ENCODE results near the gene TRIM47.

Gene TRIM47, protein sequence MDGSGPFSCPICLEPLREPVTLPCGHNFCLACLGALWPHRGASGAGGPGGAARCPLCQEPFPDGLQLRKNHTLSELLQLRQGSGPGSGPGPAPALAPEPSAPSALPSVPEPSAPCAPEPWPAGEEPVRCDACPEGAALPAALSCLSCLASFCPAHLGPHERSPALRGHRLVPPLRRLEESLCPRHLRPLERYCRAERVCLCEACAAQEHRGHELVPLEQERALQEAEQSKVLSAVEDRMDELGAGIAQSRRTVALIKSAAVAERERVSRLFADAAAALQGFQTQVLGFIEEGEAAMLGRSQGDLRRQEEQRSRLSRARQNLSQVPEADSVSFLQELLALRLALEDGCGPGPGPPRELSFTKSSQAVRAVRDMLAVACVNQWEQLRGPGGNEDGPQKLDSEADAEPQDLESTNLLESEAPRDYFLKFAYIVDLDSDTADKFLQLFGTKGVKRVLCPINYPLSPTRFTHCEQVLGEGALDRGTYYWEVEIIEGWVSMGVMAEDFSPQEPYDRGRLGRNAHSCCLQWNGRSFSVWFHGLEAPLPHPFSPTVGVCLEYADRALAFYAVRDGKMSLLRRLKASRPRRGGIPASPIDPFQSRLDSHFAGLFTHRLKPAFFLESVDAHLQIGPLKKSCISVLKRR

DNA sequence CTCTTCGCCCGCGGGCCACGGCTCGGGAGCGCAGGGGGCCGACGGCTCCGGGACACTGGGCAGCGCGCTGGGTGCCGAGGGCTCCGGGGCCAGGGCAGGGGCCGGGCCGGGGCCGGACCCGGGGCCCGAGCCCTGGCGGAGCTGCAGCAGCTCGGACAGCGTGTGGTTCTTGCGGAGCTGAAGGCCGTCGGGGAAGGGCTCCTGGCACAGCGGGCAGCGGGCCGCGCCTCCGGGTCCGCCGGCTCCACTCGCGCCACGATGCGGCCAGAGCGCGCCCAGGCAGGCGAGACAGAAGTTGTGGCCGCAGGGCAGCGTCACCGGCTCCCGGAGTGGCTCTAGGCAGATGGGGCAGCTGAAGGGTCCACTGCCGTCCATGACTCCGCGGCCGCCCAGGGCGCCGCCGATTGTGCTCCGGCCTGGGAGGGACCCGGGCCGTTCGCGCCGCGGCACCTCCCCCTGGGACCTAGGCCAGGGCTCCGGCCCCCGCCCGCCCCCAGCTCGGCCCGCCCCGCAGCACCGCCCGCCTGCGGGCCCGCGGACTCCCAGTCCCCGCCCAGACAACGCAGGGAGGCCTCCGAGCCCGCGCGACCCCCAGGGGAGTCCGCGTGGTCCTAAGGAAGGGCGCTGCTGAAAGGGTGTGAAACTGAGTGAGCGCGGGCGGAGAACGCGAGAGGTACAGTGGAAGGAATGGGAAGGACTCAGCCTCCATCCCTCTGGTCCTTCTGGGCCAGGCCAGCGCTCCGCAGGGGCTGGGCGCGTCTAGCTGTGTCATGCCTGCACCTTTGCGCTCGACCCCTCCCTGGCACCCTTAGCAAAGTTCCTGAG, at the start of gene TRIM47:
TRIM47 (minus strand) TSS at position 408 of the 825 bp plus-strand sequence; CDS start at position 375, 33 bp downstream.
- DNase-seq, result no peak

DNA sequence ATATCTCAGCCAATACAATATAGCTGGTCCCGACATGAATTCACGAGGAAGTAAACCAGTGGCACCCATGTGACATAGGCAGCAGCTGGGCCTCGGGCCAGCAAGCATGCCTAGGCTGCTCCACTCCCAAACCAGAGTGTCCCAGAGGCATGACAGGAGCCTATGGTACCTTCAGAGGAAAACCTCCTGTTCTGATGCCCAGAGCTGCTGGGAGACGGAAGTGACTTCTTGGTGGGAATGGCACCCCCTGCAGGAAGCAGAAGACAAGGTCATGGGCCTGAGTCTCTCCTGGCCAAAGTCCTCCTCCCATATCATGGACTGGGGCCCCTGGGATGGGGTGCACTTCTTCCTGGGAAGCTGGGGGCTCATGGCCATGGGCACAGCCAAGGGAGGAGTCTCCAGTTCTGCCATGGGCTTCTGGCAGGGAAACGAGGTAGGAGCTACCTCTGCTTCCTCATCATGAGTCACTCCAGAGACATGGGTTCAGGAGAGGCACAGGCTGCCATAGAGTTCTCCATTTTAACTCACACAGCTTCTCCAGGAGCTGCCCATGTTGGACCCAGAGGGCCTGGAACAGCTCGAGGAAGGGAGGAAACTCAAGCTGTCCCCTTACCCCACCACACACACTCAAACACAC, 49.0 kb upstream of the TRIM47 start:
- no peak for DNase-seq

DNA sequence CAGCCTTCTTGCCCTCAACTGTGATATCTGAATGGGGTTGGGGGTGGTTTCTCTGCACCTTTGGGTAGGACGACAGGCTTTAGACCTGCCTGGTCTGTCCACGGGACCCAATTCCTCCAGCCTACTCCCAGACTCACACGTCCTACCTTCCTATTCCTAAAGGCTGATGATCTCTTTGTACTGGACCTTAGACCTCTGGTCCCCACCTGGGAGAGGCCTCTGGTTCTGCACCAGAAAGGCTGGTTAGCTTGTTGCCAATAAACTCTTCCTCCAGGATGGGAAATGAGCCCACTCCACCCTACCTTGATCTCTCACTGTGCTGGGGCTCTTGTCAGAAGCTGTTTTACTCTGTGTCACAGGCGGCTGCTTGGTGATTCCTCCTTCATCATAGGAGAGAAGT, 48.1 kb upstream of the TRIM47 start:
- DNase-seq, result no peak

DNA sequence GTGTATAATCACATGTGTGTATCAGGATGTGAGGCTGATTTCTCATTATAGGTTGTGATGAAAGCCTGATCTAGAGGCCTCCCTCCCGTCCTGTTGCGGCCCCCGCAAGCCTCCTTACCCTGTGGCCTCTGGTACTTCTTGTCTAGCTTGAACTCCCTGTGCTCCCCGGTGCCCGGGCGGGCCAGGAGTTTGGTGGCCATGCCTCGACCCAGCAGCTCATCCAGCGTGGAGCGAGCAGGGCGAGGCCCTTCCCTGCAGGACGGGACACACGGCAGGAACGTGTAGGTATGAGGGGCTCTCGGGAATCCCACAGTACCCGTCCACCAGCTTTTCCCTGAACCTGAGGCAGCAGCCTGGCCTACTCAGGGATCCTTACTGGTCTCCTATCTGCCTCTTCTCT, 47.5 kb upstream of the TRIM47 start:
- DNase-seq, result no peak

DNA sequence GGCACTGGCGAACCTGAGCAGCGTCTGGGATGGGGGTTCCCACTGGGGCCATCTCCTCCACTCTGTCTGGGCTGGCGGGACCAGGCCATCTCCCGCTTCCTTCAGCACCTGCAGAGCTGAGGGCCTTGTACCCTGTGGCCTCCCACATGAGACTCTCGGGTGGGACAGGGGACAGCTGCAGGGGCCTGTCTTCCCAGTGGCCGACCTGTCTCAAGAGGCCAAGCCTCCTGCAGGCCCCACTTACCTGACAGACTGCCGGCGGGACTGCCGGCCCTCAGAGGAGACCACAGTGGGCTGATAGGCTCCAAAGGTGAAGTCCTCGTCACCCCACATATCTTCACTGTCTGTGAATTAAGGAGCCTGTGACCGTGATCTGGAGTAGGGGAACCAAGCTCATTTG, 46.7 kb upstream of the TRIM47 start:
- DNase-seq, result no peak

DNA sequence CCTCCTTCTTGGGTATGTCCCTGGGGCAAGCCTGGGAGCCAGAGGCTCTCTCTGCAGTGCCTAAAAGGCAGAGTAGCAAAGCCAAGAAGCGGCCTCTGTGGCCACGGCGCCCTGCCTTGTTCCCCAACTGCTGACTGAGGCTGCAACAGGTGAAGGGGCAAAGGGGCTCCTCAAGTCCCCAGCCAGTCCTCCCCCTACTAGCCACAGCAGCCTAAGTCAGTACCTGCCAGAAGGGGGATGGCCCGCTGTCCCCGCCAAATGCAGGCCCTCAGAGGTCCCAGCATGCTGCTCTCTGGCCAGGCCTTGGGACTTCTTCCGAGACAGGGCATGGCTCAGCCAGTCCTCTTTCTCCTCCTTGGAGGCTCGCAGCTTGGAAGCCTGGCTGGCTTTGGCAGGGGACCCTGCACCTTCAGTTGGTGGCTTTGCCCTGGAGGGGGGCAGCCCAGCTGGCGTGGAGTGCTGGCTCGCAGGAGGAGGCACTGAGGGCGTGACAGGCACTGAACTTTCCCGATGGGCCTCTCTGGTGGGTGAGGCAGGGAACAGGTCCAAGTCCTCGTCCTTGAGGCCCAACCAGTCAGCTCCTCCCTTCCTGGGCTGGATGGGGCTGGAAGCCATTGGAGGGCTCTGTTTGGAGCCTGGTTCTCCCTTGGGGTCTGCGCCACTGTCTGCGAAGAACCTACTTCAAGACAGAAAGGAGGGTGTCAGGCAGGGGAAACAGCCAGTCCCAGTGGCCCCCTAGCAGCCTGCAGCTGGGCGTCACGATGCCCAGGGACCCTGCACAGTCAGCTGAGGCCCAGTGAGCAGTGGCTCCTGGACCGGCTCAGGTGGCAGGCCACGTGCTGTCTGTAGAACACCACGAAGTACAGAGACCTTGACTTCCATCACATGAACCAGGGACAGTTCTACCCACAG, 44.8 kb upstream of the TRIM47 start:
- no peak for DNase-seq

DNA sequence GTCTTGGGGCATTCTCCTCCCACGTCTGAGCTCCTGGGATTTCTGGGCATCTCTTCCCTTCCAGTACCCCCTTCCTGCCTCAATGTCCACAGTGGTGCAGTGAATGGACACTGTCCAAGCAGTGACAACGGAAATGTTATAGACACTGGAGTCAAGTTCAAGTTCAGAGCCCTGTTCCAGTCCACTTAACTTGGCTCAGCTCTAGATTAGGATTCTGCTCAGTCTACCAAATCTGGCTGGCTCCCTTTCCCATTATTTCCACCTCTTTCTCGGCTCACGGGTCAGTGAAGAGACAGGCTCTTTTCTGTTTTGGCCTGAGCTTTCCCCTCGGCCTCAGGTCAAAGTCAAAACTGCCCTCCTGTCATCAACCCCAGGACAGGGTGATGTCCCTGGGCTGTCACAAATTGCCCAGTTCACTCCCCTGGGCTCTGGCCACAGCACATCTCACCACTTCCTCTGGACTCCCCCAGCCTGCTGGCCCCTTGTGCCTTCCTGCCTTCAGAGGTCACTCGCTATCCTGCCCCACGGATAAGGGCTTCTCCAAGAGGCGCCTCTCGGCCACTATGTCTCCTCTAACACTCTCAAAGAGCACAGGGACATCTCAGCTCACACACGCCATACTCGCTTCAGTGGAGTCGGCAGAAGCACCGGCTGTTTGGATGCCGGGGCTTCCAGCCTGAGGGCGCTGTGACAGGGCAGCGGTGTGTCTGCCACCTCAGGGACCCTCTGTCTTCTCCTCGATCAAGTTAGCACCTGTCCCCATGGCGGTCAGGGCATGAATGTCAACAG, 44.0 kb upstream of the TRIM47 start:
- DNase-seq, result no peak

DNA sequence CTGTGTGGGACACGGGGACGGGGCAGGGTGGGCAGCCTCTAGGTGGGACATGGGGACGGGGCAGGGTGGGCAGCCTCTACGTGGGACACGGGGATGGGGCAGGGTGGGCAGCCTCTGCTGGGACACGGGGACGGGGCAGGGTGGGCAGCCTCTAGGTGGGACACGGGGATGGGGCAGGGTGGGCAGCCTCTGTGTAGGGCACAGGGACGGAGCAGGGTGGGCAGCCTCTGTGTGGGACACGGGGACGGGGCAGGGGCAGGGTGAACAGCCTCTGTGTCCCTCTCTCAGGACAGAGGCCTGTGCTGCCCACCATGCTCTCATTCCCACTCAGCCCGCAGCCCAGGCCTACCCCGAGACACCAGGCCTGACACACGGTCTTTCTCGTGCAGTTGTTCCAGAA, 43.2 kb upstream of the TRIM47 start:
- DNase-seq, result no peak

DNA sequence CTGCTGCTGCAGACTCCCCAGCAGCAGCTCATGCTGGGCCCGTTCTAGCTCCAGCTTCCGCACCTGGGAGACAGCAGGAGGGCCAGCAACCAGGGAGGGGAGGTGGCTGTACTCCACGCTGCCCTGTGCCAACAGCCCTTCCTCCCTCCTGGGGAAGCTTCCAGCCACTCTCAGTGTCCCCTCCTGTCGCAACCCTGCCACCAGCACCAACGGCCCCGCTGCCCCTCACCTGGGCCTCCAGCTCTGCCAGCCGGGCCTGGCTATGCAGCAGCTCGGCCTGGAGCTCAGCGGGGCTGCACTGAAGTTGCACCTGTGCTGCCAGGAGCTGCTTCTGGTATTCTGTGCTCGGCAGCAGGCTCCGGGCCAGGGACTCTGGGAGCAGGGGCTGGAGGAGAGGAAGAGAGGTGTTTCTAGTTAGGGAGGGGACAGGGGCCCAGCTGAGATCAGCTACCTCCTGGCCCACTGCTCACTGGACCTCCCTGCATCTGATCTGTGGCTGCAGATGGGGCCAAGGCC, 41.7 kb upstream of the TRIM47 start:
- no peak for DNase-seq

DNA sequence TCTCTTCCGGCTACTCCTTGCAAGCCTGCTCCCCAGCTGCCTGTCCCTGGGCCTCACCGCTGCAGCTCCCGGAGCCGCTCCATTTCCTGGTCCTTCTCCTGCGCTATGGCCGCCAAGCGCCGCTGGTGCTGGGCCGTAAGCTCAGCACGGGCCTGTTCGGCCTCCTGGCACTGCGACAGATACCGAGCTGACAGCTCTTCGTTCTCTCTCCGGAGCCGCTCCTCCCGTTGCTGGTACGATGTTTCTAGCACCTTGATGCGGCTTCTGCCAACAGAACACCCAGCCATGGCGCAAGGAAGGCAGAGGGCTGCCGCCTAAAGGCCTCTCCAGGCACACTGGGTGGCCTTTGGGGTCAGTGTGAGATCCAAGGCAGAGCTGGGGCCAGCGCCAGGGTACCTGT, 41.2 kb upstream of the TRIM47 start:
- no peak for DNase-seq

DNA sequence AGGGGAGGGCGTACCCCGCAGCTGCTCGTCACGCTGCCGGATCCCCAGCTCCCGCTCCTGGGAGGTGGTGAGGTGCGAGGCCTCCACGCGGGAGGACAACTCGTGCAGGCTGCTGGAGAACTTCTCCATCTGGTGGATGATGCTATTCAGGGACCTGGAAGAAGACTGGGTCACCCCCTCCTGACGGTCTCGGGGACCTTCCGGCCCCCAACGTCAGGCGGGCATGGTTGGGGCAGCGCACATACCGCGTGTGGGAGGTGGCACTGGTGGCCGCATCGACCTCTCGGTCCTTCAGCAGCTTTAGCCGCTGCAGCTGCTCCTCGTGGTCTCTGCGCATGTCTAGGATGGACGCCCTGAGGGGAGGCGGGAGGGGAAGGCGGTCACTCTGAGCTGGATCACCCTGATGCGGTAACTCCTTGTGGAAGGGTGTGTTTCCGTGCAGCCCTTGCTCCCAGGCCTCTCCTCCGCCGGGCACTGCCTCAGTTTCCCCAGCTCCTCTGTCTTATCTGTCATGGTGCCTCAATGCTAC, 39.6 kb upstream of the TRIM47 start:
- DNase-seq, result no peak

DNA sequence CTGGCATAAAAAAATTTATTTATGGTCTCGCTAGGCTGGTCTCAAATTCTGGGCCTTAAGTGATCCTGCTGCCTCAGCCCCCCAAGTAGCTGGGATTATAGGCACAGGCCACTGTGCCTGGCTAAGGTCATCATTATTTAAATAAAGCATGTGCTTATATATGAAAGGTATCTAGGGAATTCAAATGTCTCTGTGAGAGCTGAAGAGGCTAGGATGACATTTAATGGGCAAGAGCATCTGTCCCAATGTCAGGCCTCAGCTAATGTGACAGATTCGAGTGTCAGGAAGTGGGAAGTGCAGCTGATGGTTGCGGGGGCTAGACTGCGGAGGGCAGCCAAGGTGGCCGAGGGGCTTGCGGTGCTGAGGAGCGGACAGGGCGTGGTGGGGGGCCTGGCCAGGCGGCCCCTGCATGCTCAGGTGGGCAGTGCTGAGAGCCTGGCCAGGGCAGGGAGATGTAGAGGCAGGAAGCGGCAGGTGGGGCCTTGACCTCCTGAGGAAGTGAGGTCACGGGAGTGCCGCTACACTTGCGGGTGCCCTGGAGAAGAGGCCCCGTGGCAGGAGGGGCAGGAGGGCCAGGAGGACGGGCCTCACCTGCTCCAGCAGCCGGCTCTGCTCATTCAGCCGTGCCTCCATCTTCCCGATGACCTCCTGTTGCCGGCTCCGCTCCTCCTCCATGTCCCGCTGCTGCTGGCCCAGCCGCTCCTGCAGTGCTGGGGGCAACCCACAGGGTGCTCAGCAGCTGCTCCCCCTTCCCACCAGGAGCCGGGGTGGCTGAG, 38.9 kb upstream of the TRIM47 start:
- no peak for DNase-seq

DNA sequence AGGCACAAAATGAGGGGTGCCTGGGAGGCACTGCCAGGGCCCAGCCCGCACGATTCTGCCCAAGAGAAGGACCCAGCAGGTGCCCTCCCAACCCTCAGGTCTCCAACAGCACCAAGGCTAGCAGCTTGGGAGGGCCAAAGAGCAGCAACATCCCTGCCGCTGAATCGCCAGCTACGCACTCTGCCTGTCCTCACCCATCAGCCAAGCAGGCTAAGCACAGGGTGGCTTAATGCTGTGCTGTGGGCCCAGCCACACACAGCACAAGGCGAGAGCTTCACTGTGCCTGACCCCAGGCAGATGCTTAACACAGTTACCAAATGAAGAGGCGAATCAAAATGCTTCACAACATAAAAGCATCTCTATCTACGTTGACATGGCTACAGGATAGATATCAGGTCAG, 36.9 kb upstream of the TRIM47 start:
- no peak for DNase-seq

DNA sequence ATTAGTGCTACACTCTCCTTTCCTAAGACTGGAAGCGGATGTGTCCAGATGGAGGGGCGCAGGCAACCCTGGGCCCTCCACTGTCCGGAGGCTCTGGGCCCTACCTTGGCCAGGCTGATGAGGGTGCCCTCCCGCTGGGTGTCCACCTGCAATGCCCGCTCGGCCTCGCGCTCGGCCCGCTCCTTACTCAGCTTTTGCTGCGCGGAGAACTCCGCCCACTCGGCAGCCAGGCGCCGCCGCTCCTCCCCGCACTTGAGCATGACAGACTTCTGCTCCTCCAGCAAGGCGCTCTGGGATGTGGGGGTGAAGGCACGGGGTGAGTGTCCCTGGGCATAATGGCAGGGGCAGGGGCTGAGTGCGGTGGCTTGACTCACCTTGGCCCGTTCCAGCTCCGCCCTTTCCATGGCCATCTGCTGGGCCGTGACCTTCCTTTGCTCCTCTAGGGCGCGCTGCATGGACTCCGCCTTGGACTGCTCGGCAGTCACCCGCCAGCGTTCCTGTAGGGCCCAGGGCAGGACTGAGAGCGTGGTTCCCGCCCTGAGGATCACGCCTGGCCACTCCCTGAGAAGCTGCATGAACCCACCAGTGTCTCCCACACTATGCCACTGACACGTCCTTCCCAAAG, 36.4 kb upstream of the TRIM47 start:
- DNase-seq, result no peak

DNA sequence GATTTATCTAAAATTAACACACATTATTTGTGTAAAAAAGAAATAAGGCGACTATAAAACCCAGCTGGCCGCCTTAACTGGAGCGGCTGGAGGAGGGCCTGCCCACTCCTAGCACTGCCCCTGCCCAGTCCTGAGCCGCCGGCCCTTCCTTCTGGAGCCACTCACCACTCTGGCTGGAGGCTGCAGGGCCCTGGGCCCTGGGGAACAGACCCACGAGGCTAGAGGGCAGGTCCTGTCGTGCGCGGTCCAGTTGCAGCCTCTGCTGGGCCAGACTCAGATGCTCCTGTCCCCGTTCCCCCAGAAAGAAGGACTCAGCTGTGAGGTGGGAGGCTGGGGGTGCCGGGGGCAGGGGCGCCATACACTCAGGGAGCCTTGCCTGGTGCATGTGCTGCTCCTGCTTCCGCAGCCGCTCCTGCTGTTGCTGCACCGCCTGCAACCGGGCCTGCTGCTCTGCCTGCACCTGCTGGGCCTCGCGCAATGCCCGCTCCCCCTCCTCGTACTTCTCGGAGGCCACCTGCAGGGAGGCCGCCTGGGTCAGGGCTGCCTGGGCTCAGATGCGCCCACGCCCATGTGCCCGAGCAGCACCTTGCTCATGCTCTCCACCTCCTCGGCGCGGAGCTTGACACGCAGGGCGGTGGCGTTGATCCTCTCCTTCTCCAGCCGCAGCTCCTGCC, 35.3 kb upstream of the TRIM47 start:
- no peak for DNase-seq

DNA sequence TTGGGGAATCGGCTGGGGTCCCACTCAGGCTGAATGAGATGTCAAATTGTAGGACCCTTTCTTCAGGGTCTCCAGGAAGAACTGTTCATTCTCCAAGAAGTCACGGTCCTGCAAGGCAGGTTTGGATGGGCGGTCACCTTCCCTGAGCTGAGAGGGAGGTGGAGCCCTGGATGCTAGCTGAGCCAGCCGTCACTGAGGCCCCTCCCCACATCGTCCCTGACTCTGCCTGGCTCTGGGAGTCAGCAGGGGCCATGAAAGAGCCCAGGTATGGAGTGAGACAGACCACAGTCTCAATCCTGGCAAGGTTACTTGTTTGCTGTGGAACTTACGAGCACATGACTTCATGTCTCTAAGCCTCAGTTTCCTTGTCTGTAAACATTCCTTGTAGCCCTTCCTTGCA, 32.3 kb upstream of the TRIM47 start:
- DNase-seq, result no peak

DNA sequence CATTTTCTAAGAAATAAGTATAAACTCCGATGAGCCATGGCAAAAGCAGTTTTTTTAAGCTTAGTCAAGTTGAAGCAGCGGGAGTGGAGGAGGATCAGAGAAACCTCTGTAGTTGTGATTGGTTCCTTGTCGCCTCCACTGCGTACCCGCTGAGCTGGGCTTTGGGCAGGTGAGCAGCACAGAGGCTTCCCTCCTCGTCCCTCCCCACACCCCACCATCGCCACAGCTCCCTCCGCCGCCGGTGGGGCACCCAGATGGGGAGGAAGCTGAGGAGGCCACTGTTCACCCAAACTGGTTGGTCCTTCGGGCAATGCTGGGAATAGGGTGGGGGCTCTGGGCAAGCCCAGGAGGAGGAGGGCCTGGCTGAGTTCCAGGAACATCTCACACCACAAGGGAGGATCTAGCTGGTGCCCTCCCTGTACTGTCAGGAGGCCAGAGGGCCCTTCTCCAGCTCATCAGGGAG, 31.5 kb upstream of the TRIM47 start:
- no peak for DNase-seq

DNA sequence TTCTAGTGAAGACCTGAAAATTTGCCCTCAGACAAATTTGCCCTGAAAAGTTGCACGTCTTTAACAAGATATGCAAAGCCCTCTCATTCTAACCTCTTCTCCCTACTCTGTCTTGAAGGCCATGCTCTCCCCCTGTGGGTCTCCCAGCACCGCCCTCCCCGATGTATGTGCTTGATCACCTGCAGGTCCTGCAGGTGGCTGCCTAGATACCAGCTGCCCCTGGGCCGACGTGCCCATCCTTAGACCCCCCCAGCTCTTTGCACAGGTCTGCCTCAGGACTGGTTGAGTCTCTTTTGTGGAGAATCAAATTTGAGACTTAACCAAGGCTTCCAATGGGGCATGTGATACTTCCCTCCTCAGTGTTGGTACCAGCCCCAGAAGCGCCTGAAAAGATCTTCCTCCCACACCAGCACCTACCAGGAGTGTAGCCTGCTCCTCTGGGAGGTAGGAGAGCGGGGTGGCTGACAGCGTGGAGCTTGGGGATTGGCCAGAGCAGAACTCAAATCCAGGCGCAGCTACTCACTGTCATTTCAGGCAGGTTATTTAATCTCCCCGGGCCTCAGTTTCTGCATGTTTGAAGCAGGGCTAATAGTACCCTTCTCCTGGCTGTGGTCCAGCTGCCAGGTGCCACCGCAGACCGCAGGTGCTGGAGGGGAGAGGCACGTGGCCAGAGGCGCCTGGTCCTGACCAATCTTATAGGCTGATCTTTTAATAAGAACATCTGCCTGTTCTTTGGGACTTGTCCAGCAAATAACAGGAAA, 30.9 kb upstream of the TRIM47 start:
- no peak for DNase-seq
